GM13976 (cell line): ENCODE data around the gene ANGPTL4.
A peak's percentile ranks its signal among the peaks of the same experiment; 100 is the strongest.
"Not testable (repeated sequence)": the region's sequence is repeated elsewhere in the genome, so short reads cannot be mapped to it uniquely, and the experiment has no call there.

Experiments
- DNase-seq: peaks from one replicate; pipeline ENCODE4 v3.0.0; 2012; ENCODE audit warnings: low spot score
- in situ Hi-C: fragments of 300-500 bp; cut with MboI; formaldehyde crosslinking; loops from one replicate; pipeline ENCODE4 v1.12.0; 2022; ENCODE audit warnings: low sequenced_read_pairs, mixed read lengths, inconsistent platforms; ENCODE audit not compliant: unreplicated experiment
- TF ChIP-seq, protein P1 (sequence below): IDR thresholded peaks from 2 replicates; pipeline ENCODE4 v1.5.1; 2012; ENCODE audit warnings: borderline replicate concordance, mild to moderate bottlenecking; ENCODE audit not compliant: insufficient read depth; ENCODE audit errors: extremely low read depth, missing control alignments, control extremely low read depth

Gene ANGPTL4

DNA sequence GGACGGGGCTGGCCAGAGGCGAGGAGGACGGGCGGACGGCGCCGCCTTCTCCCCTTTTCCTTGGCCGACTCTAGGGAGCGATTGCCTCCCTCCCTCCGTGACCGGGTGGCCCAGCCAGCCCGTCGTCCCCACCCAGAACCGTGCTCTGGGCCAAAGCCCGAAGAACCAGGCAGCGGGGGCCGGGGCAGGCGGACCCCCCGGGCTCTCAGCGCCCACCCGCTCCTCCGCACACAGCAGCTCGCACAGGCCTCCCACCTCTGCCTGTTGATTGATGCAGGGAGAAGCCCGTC is 39.8 kb downstream of the ANGPTL4 start:
- TF ChIP-seq, protein P1, sequence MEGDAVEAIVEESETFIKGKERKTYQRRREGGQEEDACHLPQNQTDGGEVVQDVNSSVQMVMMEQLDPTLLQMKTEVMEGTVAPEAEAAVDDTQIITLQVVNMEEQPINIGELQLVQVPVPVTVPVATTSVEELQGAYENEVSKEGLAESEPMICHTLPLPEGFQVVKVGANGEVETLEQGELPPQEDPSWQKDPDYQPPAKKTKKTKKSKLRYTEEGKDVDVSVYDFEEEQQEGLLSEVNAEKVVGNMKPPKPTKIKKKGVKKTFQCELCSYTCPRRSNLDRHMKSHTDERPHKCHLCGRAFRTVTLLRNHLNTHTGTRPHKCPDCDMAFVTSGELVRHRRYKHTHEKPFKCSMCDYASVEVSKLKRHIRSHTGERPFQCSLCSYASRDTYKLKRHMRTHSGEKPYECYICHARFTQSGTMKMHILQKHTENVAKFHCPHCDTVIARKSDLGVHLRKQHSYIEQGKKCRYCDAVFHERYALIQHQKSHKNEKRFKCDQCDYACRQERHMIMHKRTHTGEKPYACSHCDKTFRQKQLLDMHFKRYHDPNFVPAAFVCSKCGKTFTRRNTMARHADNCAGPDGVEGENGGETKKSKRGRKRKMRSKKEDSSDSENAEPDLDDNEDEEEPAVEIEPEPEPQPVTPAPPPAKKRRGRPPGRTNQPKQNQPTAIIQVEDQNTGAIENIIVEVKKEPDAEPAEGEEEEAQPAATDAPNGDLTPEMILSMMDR: no peak
- in situ Hi-C loops: no loop called here
- no peak for DNase-seq

DNA sequence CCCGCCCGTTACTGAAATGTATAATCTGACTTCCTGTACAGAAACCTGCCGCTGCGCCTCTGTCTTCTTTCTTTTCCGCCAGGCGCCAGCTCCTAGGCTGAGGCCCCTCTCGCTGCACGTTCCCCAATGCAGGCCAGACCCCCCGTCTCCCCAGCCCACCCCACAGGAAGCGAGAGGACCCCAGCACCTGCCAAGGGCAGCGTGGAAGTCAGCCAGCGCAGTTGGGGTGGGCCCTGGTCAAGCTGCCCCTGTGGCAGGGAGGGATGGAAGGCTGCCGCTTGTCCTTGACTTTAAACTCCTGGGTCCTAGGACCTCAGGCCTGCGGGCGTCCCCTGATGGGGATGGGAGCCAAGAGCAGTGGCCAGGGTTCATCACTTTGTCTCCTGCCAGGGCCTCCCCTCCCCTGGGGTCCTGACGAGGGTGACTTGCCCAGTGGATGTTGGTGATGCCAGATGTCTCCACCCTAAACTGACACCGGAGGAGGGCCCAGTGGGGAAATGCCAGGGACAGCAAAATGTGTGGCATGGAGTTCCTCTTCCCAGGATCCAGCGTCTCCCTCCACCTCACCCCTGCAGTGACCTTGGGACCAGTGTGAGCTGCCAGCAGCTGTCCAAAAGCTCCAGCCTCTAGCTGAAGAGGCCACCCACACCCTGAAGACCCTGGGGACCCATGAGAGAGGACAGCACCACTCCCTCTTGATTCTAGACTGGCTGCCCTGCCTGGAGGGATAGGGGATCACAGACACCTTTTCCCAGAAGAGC is 40.6 kb downstream of the ANGPTL4 start:
- no peak for DNase-seq
- in situ Hi-C loops: no loop called here
- TF ChIP-seq, protein P1: no peak

DNA sequence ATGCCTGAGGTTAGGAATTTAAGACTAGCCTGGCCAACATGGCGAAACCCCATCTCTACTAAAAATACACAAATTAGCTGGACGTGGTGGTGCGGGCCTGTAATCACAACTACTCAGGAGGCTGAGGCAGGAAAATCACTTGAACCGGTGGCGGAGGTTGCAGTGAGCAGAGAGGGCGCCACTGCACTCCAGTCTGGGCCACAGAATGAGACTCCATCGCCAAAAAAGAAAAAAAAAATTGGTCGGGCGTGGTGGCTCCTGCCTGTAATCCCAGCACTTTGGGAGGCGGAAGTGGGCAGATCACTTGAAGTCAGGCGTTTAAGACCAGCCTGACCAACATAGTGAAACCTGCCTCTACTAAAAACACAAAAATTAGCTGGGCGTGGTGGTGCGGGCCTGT is 46.8 kb downstream of the ANGPTL4 start:
- in situ Hi-C loops, DNase-seq: not testable (repeated sequence)

DNA sequence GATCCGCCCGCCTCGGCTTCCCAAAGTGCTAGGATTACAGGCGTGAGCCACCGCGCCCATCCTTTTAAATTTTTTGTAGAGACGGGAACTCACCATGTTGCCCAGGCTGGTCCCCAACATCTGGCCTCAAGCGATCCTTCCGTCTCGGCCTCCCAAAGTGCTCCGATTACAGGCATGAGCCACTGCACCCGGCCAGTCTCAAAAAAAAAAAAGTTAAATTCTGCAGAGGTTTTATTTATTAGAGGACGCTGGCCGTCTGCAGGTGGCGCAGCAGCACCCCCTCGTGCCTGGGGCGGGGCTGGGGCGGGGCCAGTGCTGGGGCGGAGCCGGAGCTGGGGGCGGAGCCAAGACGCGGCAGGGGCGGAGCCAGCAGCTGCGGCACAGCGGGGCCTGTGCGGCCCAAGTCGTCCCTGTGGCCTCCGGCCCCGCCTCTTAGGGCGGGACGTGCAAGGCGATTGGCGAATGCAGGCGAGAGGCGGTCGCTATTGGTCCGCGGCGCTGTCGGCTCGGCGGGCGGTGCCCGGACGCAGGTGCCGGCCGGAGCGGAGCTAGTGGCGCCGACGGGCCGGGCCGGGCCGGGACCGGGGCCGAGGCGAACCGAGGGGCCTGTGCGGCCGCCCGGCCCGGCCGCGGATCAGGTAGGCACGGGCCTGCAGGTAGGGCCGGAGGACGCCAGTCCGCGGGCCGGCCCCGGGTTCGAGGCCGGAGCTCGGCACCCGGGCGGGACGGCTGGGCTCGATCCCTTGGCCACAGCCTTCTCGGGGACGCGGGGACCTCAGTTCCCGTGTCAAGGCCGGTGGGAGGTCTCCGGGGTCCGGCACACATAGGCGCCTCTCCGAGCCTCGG is 49.1 kb downstream of the ANGPTL4 start, which contains the start of gene MARCHF2:
TSS of gene MARCHF2 (plus strand) at position 523 of the 846 bp plus-strand sequence. CDS start 8,536 bp downstream, outside the sequence.
- peak; percentile 100 for DNase-seq
- TF ChIP-seq, protein P1: peak; percentile 66
- in situ Hi-C loops: no loop called here

DNA sequence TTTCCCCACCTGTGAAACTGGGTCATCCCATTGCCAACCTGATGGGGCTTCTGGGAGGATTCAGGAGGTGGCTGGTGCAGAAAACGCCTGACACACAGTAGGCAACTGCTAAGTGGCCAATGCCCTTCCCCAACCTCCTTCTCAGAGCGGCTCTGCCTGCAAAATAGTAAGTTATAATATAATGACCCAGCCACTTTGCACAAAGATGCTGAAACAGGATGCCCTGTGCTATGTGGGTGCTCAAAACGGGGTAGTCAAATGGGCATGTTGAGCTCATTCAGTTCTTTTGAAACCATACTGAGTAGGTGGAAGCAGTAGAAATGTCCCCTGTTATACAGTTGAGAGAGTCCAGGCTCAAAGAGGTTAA is 49.7 kb downstream of the ANGPTL4 start:
- in situ Hi-C loops: no loop called here

DNA sequence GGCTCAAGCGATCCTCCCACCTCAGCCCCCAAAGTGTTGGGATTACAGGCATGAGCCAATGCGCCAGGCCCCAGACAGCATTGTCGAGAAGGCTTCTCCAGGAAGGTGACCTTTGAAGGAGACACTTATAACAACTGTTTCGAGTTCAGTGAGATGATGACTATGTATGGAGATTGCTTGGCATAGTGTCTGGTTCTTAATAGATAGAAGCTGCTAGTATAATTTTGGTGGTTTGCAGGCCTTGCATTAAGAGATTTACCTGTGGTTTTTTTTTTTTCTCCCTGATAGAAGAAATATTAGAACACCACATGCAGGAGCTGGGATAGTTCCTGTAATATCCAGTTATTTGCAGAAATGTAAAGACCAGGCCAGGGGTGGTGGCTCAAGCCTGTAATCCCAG is 52.8 kb downstream of the ANGPTL4 start:
- TF ChIP-seq, protein P1: no peak
- no peak for DNase-seq
- in situ Hi-C loops: no loop called here

More for the DNA sequence above, 49.7 kb downstream of the ANGPTL4 start:
- TF ChIP-seq, protein P1: no peak
- DNase-seq: no peak
